Measurements from ENCODE around the gene ADGRL3.
"Not testable (repeated sequence)": the region's sequence is repeated elsewhere in the genome, so short reads cannot be mapped to it uniquely, and the experiment has no call there.

DNA sequence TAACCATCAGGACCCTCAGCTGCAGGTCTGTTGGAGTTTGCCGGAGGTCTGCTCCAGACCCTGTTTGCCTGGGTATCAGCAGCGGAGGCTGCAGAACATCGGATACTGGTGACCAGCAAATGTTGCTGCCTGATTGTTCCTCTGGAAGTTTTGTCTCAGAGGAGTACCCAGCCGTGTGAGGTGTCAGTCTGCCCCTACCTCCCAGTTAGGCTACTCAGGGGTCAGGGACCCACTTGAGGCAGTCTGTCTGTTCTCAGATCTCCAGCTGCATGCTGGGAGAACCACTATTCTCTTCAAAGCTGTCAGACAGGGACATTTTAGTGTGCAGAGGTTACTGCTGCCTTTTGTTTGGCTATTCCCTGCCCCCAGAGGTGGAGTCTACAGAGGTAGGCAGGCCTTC is 559.8 kb downstream of the ADGRL3 start:
- TF ChIP-seq, protein P1, sequence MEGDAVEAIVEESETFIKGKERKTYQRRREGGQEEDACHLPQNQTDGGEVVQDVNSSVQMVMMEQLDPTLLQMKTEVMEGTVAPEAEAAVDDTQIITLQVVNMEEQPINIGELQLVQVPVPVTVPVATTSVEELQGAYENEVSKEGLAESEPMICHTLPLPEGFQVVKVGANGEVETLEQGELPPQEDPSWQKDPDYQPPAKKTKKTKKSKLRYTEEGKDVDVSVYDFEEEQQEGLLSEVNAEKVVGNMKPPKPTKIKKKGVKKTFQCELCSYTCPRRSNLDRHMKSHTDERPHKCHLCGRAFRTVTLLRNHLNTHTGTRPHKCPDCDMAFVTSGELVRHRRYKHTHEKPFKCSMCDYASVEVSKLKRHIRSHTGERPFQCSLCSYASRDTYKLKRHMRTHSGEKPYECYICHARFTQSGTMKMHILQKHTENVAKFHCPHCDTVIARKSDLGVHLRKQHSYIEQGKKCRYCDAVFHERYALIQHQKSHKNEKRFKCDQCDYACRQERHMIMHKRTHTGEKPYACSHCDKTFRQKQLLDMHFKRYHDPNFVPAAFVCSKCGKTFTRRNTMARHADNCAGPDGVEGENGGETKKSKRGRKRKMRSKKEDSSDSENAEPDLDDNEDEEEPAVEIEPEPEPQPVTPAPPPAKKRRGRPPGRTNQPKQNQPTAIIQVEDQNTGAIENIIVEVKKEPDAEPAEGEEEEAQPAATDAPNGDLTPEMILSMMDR (IDR thresholded peaks at IDR 0.05): not testable (repeated sequence)
- not testable (repeated sequence) for TF ChIP-seq POLR2A, POLR2AphosphoS5 (IDR thresholded peaks at IDR 0.05)

All from suprapubic skin (tissue), 4 donors.